Dendritic cell treated with granulocyte-macrophage colony-stimulating factor and Interleukin-4, amounts not matched to agents 40 ng/mL and 50 ng/mL, for 4 days (primary cell): ENCODE data around the gene PDXDC1.
"Not testable (repeated sequence)": the region's sequence is repeated elsewhere in the genome, so short reads cannot be mapped to it uniquely, and the experiment has no call there.

ENCODE experiments used
- H3K27ac Mint-ChIP-seq: one replicate; pipeline ENCODE4 v1.8.0; 2022; ENCODE audit warnings: mild to moderate bottlenecking, mixed read lengths
- H3K27me3 Mint-ChIP-seq: one replicate; pipeline ENCODE4 v1.8.0; 2022; ENCODE audit warnings: mild to moderate bottlenecking, mixed read lengths
- H3K36me3 Mint-ChIP-seq: one replicate; pipeline ENCODE4 v1.8.0; 2022; ENCODE audit warnings: low read depth, mixed read lengths
- H3K4me1 Mint-ChIP-seq: one replicate; pipeline ENCODE4 v1.8.0; 2022; ENCODE audit warnings: low read depth, mixed read lengths
- H3K4me3 Mint-ChIP-seq: one replicate; pipeline ENCODE4 v1.8.0; 2022; ENCODE audit warnings: mild to moderate bottlenecking, moderate library complexity, mixed read lengths
- H3K9me3 Mint-ChIP-seq: one replicate; pipeline ENCODE4 v1.8.0; 2022; ENCODE audit warnings: mixed read lengths
- intact Hi-C: fragments of 100-400 bp; cut with micrococcal nuclease; formaldehyde crosslinking; loops from one replicate; pipeline ENCODE4 v1.15.0; 2022

The PDXDC1 gene

DNA sequence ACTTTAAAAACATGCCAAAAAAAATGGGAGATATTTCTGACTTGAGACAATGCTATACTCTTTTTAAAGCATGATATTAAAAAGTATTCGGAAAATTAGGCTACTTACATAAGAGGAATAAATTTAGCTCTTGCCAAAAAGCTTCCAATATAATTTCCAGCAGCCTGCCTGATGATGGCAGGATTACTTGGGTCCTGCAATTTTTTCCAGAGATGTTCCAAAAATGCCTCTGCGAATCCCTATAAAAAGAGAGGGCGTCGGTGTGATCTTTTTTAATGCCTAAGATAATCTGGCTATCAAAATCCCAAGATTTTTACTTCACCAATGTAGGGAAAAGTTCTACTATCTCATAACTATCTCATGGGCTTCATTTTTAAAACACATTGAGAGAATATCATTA is 96.2 kb downstream of the PDXDC1 start:
- intact Hi-C loops, H3K9me3 Mint-ChIP-seq, H3K27me3 Mint-ChIP-seq, H3K4me3 Mint-ChIP-seq, H3K27ac Mint-ChIP-seq, H3K4me1 Mint-ChIP-seq: not testable (repeated sequence)
- peaks cover 68% of the 10 kb centered on the region for H3K36me3 Mint-ChIP-seq

DNA sequence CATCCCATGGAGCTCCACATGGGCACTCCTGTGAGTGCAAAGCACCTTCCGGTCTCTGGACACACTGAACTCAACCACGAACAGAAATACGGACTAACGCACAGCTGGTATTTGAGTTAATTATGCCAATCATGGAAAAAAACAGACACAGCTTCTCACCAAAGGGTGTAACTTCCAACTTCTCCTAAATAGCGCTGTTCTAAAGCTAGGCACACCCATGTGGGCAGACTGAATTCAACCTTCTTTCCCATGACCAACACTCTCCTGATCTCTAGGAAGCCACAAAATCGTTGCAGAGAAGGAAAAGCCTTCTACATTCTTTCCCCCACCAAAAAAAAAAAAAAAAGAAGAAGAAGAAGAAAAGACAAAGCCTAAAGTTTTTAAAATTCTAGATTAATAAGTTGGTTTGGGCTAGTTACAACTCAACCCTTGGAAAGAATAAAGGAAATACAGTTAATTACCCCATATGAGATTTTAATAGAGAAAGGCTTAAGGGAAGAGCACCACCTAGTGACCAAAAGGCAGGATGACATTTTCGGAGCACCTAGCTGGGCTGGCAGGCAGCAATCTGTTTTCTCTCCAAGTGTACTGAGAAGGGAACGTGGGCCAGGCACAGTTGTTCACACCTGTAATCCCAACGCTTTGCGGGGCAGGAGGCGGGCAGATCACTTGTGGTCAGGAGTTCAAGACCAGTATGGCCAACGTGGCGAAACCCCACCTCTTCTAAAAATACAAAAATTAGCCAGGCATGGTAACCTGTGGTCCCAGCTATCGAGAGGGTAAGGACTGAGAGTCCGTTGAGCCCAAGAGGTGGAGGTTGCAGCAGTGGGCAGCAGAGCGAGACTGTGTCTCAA is 97.3 kb downstream of the PDXDC1 start:
- H3K27me3 Mint-ChIP-seq, H3K4me3 Mint-ChIP-seq, H3K9me3 Mint-ChIP-seq, intact Hi-C loops, H3K4me1 Mint-ChIP-seq: not testable (repeated sequence)
- H3K27ac Mint-ChIP-seq: peak overlapping the region; percentile 65
- H3K36me3 Mint-ChIP-seq: peaks cover 73% of the 10 kb centered on the region

DNA sequence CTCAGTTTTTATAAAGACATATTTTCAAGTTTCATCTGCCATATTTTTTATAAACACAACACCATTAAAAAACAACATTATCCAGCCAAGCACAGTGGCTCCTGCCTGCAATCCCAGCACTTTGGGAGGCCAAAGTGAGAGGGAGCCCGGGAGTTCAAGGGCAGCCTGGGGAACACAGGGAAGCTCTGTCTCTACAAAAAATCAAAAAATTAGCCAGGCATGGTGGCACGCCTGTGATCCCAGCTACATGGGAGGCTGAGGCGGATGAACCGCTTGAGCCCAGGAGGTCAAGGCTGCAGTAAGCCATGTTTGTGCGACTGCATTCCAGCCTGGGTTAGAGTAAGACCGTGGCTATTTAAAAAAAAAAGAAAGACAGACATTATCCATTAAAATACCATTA is 98.3 kb downstream of the PDXDC1 start:
- no peak overlapping the region for H3K27ac Mint-ChIP-seq
- H3K9me3 Mint-ChIP-seq: no peaks in the 10 kb centered on the region
- H3K4me1 Mint-ChIP-seq: no peaks in the 10 kb centered on the region
- intact Hi-C loops: no loop called here
- H3K4me3 Mint-ChIP-seq: no peak overlapping the region
- H3K27me3 Mint-ChIP-seq: no peaks in the 10 kb centered on the region
- peaks cover 82% of the 10 kb centered on the region for H3K36me3 Mint-ChIP-seq

DNA sequence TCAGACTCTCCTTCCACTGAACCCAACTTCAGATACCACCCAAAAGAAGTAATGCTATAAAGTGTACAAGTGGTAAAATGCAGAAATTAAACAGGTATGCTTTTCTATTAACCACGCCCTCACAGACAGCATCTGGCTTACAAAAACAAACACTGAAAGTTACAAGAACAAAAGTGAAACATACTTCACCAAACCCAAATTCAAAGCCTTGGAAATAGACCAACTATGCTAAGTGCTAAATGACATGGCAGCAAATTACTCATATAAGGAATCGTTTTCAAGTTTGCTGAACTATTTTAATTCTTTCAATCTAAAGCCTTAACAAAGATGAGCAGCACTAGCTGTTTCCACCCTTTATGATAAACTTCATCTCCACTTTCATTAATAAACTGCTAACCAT is 101.3 kb downstream of the PDXDC1 start:
- H3K36me3 Mint-ChIP-seq: peaks cover 91% of the 10 kb centered on the region
- H3K27me3 Mint-ChIP-seq, H3K27ac Mint-ChIP-seq, H3K4me3 Mint-ChIP-seq, H3K4me1 Mint-ChIP-seq, H3K9me3 Mint-ChIP-seq, intact Hi-C loops: not testable (repeated sequence)

DNA sequence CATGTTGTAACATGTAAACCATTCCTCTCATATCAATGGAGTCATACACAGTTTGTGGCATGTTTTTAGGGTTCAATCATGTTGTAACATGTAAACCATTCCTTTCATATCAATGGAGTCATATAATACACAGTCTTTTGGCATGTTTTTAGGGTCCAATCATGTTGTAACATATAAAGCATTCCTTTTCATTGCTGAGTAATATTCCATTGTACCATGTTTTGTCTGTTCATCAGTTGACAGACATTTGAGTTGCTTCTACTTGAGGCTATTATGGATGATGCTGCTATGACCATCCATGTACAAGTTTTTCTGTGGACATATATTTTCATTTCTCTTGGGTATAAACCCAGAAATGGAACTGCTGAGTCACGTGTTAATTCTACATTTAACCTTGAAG is 106.1 kb downstream of the PDXDC1 start:
- H3K9me3 Mint-ChIP-seq, H3K4me3 Mint-ChIP-seq, H3K4me1 Mint-ChIP-seq, intact Hi-C loops, H3K27me3 Mint-ChIP-seq, H3K27ac Mint-ChIP-seq: not testable (repeated sequence)
- peaks cover 93% of the 10 kb centered on the region for H3K36me3 Mint-ChIP-seq

DNA sequence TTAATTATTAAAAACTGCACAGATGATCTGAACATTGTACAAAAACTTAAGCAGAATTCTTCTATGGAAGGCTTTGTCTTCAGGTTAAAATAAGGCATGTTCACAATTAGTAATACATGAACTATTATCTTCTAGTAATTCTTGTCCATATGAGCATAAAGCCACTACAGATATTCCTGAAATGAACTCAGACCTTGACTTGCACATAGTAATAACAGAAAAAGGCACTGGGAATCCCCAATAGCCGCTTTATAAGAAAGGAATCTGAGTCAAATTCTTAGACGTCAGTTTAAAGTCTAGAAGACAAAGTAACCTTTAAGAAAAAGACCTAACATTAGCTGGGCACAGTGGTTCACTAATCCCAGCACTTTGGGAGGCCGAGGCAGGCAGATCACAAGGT is 108.0 kb downstream of the PDXDC1 start:
- H3K27ac Mint-ChIP-seq, intact Hi-C loops, H3K27me3 Mint-ChIP-seq, H3K4me1 Mint-ChIP-seq, H3K9me3 Mint-ChIP-seq, H3K4me3 Mint-ChIP-seq: not testable (repeated sequence)
- peaks cover 75% of the 10 kb centered on the region for H3K36me3 Mint-ChIP-seq

DNA sequence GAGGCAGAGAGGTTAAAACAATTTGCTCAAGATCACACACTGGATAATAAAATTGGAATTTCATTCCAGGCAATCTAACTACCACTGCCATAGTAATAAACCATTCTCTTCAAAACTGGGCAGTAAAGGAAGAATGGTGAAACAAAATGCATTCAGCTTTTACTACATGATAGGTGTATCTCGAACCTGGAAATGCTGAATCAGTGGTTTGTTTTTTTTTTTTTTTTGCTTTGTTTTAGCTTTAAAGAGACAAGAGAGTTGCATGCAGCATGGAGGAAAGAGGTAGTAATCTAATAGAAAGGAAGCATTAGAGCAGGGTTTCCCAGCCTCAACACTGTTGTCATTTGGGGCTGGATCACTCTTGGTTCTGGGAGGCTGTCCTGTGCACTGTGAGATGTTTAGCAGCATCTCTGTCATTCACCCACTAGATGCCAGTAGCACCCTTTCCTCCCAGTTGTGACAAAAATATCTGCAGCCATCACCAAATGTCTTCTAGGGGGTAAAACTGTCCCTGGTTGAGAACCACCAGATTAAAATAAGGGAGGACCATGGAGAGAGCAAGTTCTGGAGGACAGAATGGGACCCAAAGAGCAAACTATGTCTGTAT is 115.9 kb downstream of the PDXDC1 start:
- intact Hi-C loops, H3K27ac Mint-ChIP-seq, H3K9me3 Mint-ChIP-seq, H3K27me3 Mint-ChIP-seq, H3K4me3 Mint-ChIP-seq: not testable (repeated sequence)
- peaks cover 21% of the 10 kb centered on the region for H3K4me1 Mint-ChIP-seq
- peaks cover 51% of the 10 kb centered on the region for H3K36me3 Mint-ChIP-seq

DNA sequence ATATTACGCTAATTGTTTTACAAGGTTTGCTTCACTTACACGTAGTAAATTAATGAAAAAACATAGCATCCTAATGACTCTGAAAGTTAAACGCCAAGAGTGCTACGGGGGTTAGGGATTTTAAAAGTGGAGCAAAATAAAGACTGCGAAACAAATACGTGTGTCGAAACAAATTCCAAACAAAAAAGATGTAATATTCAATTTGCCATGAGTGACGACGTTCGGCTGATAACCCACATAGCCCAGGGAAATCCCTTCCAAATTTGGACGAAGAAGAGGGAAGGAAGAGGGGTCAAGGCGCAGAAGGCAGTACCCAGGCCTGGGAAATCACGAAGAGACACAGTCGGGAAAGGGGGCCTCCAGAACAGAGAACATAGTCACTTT is 118.7 kb downstream of the PDXDC1 start:
- intact Hi-C loops, H3K27me3 Mint-ChIP-seq, H3K9me3 Mint-ChIP-seq: not testable (repeated sequence)
- peak overlapping the region; percentile 96 for H3K27ac Mint-ChIP-seq
- H3K4me1 Mint-ChIP-seq: peaks cover 21% of the 10 kb centered on the region
- H3K36me3 Mint-ChIP-seq: peaks cover 42% of the 10 kb centered on the region
- H3K4me3 Mint-ChIP-seq: peak overlapping the region; percentile 97

DNA sequence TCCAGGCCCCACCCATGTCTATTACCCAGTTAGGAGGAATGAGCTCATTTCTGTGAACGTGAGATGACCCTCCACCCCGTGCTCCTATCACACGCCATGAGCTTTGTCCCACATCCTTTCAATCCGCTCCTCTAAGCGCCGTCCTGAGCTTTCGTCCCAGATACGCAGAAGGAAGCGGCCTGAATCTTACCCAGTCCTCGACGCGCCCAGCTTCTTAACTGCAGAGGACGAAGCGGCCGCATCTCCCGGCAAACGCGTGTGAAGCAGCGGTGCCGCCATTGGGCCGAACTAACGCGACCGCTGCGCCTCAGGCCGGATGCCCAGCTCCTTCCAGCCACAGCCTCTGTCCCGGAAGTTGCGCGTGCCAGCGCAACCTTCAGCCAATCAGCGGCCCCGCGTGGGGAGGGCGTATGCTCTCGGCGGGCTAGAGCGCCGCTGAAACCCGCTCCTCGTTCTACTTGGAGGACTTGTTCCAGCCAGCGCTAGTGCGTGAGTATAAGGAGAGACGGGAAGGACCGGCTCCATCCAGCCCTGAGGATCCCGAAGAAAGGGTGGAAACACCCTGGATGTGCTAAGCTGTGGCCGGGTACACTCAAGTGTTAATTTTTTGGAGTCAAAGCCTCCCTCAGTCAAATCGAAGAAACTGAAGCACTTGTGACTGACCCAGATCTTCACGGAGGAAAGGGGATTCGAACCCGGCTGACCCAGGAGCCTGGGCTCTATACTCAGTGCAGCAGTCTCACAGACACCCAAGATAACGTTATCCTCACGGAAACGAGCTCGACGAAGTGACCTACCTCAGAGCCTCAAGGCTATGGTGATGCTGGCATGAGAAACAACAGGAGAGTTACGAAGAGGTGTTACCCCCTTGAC is 119.4 kb downstream of the PDXDC1 start, which contains the start of gene RRN3:
TSS of gene RRN3 (minus strand) at position 318 of the 873 bp plus-strand sequence. CDS start at position 279, 39 bp downstream.
- Mint-ChIP-seq H3K4me1 (peaks cover 21% of the 10 kb centered on the region), H3K4me3 (peak within 1 kb of the TSS; percentile 97), H3K27ac (peak within 1 kb of the TSS; percentile 96), H3K36me3 (peaks cover 36% of the 10 kb centered on the region)
- H3K9me3 Mint-ChIP-seq, intact Hi-C loops, H3K27me3 Mint-ChIP-seq: not testable (repeated sequence)

DNA sequence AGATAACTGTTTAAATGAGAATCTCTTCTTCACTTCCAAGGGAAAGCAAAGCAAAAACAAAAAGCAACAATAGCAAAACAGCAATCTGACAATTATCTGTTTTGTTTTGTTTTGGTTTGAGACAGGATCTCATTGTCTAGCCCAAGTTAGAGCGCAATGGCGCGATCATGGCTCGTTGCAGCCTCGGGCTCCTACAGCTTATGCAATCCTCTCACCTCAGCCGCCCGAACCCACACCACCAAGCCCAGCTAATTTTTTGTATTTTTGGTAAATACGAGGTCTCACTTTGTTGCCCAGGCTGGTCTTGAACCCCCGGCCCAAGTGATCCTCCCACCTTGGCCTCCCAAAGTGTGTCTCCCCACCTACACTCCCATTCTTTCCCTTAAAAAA is 121.8 kb downstream of the PDXDC1 start:
- H3K4me3 Mint-ChIP-seq, H3K9me3 Mint-ChIP-seq, H3K27ac Mint-ChIP-seq, H3K27me3 Mint-ChIP-seq, intact Hi-C loops: not testable (repeated sequence)
- Mint-ChIP-seq H3K4me1 (peaks cover 21% of the 10 kb centered on the region), H3K36me3 (peaks cover 17% of the 10 kb centered on the region)

DNA sequence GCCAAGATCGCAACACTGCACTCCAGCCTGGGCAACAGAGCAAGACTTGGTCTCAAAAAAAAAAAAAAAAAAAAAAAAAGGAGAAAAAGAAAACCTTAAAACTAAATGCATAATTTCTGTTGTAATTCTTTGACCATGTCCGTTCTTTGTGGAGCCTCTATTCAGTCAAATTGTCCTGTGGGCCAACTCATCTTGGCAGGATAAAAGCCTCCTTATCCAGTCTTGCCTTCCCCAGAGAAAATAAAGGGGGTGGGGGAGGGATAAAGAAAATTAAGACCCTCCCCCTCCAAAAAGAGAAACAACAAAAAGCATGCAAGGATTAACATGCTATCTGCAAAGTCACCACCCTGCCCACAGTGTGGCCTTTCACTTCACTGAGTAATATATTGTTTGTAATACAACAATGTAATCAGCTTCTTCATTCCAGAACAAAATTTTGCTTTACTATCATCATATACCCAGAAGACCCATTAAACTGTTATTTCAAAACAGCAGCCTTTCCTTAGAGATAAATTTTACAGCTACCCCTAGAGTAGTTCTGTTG is 124.6 kb downstream of the PDXDC1 start:
- H3K36me3 Mint-ChIP-seq, H3K4me3 Mint-ChIP-seq, H3K4me1 Mint-ChIP-seq, intact Hi-C loops, H3K27me3 Mint-ChIP-seq, H3K27ac Mint-ChIP-seq, H3K9me3 Mint-ChIP-seq: not testable (repeated sequence)

DNA sequence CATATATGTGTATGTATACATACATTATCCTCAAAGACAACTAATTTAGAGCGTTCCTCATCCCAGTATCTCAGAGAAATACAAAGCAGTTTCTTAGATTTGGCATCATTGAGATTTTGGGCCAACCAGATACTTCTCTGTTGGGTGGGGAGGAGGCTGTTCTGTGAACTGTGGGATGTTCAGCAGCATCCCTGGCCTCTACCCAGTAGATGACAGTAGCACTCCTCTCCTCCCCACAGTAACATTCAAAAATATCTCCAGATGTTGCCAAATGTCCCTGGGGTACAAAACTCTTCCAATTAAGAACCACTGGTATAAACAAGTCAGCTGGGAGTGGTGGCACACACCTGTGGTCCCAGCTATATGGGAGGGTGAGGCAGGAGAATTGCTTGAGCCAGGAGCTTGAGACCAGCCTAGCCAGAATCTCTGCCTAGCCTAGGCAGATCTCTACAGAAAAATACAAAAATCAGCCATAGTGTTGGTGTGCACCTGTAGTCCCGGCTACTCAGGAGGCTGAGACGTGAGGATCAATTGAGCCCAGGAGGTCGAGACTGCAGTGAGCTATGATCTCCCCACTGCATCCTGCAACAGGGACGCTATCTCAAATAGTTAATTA is 125.7 kb downstream of the PDXDC1 start:
- H3K27me3 Mint-ChIP-seq, H3K4me3 Mint-ChIP-seq, H3K4me1 Mint-ChIP-seq, H3K27ac Mint-ChIP-seq, H3K9me3 Mint-ChIP-seq, intact Hi-C loops, H3K36me3 Mint-ChIP-seq: not testable (repeated sequence)

DNA sequence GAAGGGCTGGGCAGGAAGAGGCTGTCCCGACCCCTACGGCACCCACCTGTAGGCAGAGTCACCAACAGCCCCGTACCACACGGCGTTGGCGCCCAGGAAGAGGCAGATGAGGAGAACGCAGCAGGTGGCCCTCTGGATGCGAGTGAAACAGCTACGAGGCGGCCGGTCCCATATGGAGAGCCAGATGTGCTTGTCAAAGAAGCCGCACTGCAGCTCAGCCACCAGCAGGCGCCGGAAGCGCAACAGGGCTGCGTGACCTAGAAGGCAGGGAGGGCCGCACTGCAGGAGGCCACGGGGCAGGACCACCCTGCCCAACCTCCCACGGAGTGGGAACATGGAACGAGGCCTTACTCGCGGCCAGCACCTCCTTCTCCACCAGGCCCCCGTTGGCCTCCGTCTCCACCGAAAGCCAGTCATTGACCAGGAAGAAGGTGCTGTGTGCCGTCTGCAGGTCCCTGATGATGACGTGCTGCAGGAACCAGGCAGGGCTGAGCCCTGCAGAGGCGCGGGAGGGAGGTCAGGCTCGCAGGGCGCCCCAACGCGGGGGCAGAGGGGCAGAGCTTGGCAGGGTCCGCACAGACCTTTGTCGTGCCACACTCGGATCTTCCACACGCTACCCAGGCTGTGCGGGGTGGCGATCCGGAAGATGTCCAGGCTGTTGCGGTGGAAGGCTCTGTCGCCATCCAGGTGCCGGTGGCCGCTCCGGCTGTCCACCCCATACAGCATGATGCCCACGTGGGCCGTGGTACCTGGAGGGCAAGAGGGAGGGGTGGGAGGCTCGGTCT is 153.0 kb downstream of the PDXDC1 start:
- peaks cover 54% of the 10 kb centered on the region for H3K36me3 Mint-ChIP-seq
- H3K27ac Mint-ChIP-seq, intact Hi-C loops, H3K4me3 Mint-ChIP-seq, H3K9me3 Mint-ChIP-seq, H3K27me3 Mint-ChIP-seq, H3K4me1 Mint-ChIP-seq: not testable (repeated sequence)
